ENCODE results near the gene TMX4.

GRCh38 chr20:7937328-7937727, 82.2 kb downstream of the TMX4 start:
- no peak for TF ChIP-seq CTCF (IDR thresholded peaks at IDR 0.05; ENCODE audit: low read length)
- no peak for TF ChIP-seq EZH2 (IDR thresholded peaks at IDR 0.05; ENCODE audit: borderline replicate concordance, low read length)

Data from OCI-LY1 (cell line).